ENCODE results near the gene GRIA1. TPM values are rescaled to one million over a fixed set of nuclear protein-coding genes. Genes with fewer than 3 reads are reported as not detected.

The GRIA1 gene
- total RNA-seq, 3 donors from 2014 or later, result 0.10 to 0.54 TPM; not detected in 1

DNA sequence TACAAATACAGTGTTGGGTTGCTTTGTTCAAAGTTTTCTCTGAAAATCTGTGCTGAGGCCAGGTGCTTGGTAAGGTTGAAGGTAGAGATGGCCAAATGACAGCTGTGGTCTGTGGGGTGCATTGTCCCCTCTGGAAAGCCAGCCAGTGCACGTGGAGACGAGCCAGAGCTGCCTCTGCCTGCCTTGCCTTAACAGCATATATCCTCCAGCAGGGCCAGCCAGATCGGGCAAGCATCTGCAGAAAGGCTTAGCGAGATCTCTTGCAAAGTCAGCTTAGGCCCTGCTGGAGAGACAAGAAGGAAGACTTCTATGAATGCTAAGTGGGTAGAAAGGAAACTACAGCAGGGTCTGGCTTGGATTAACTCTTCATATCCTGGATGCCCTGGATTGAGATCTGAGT is 49.5 kb downstream of the GRIA1 start:
- DNase-seq, result no peak
- TF ChIP-seq, protein P1, sequence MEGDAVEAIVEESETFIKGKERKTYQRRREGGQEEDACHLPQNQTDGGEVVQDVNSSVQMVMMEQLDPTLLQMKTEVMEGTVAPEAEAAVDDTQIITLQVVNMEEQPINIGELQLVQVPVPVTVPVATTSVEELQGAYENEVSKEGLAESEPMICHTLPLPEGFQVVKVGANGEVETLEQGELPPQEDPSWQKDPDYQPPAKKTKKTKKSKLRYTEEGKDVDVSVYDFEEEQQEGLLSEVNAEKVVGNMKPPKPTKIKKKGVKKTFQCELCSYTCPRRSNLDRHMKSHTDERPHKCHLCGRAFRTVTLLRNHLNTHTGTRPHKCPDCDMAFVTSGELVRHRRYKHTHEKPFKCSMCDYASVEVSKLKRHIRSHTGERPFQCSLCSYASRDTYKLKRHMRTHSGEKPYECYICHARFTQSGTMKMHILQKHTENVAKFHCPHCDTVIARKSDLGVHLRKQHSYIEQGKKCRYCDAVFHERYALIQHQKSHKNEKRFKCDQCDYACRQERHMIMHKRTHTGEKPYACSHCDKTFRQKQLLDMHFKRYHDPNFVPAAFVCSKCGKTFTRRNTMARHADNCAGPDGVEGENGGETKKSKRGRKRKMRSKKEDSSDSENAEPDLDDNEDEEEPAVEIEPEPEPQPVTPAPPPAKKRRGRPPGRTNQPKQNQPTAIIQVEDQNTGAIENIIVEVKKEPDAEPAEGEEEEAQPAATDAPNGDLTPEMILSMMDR (IDR thresholded peaks at IDR 0.05), result no peak
- H3K4me1 ChIP-seq (ENCODE audit: low read depth), result no peaks in the 10 kb centered on the region
- intact Hi-C loops (cut with DNase I, micrococcal nuclease), result no loop called here
- no peak overlapping the region for H3K4me3 ChIP-seq
- ATAC-seq, result no peak
- no peaks in the 10 kb centered on the region for H3K36me3 ChIP-seq (ENCODE audit: low read depth)
- no peaks in the 10 kb centered on the region for H3K9me3 ChIP-seq

DNA sequence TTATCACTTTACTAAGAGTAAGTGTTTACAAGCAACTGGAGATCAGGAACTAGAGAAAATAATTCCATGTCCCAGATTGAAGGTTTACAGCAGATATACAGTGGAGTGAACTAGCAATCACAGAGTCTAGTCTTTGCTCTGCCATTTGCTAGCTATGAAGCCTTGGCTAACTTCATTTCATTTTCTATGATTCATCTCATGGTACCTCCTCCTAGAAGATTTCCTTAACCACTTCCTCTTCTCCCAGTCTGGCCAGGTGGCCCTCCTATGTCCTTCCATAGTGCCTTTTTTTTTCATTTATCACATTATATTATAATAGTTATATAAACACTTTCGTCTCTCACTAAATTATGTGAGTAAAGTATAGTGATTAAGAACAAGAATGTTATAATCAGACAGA is 52.1 kb downstream of the GRIA1 start:
- ATAC-seq (no peak), DNase-seq (no peak)
- intact Hi-C loops (cut with DNase I, micrococcal nuclease), result no loop called here
- H3K4me1 ChIP-seq (ENCODE audit: low read depth), result no peaks in the 10 kb centered on the region
- H3K9me3 ChIP-seq, result no peaks in the 10 kb centered on the region
- no peak overlapping the region for H3K4me3 ChIP-seq
- no peaks in the 10 kb centered on the region for H3K36me3 ChIP-seq (ENCODE audit: low read depth)
- TF ChIP-seq, protein P1 (IDR thresholded peaks at IDR 0.05), result no peak

DNA sequence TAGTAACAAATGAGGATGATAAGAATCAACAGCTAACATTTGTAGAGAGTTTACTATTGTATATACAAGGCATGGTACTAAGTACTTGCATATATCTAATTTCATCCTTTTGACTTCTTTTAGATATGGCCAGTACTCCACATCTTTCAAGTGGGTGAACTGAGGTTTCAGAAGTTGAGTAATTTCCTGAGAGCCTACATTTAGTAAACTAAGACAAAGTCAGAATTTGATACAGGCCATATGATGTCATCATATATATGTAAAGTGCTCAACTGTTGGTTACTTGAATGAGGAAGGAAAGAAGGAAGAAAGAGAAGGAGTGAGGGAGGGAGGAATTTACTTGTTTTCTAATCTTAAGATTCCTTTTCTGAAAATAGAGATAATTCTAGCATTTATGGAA is 52.8 kb downstream of the GRIA1 start:
- TF ChIP-seq, protein P1 (IDR thresholded peaks at IDR 0.05), result no peak
- no peak for ATAC-seq
- Histone ChIP-seq H3K36me3 (ENCODE audit: low read depth) (no peaks in the 10 kb centered on the region), H3K4me1 (ENCODE audit: low read depth) (no peaks in the 10 kb centered on the region), H3K9me3 (no peaks in the 10 kb centered on the region), H3K4me3 (no peak overlapping the region)
- intact Hi-C loops (cut with DNase I, micrococcal nuclease), result no loop called here
- DNase-seq, result no peak

DNA sequence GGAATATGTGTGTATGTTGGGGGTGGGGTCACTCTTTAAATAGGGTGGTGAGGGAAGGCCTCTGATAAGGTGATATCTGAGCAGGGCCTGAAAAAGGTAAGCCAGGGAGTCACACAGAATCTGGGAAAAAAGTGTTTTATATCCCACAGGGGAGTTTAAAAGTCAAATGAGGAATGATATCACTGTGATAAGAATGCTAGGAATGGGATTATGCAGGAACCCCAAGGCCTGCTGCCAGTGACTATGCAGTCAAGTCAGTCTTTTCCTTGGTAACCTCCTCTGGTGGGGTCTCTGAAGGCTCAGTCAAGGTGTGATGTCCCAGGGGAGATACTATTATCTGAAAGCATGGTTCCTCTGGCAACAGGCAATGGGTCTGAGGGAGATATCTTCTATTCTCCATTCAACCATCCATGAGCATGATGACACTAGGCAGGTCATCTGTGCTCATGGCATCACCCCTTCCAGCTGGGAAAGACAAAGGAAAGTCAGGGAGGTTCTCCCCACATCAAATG is 53.5 kb downstream of the GRIA1 start:
- Histone ChIP-seq H3K9me3 (no peaks in the 10 kb centered on the region), H3K4me3 (no peak overlapping the region), H3K36me3 (ENCODE audit: low read depth) (no peaks in the 10 kb centered on the region), H3K4me1 (ENCODE audit: low read depth) (no peaks in the 10 kb centered on the region)
- no peak for ATAC-seq
- TF ChIP-seq, protein P1 (IDR thresholded peaks at IDR 0.05), result no peak
- DNase-seq, result no peak
- intact Hi-C loops (cut with DNase I, micrococcal nuclease), result no loop called here

DNA sequence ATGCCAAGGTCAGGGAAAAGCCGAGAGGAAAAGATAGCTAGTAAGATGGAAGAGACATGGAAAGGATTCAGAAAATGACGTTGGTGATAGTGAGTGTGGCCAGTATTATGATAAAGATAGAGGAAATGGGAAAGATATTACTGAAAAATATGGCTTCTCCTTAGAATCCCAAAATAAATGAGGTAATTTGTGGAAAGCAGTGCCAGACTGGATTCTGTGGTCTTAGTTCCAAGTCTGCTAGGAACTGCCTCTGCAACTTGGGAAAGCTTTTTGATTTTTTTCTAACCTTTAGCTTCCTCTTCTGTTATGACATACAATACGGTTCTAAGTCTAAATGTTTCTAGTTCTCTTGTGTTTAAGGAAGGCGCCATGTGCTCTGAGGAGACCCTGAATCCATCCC is 54.2 kb downstream of the GRIA1 start:
- no peaks in the 10 kb centered on the region for H3K9me3 ChIP-seq
- intact Hi-C loops (cut with DNase I, micrococcal nuclease), result no loop called here
- no peaks in the 10 kb centered on the region for H3K4me1 ChIP-seq (ENCODE audit: low read depth)
- H3K4me3 ChIP-seq, result no peak overlapping the region
- TF ChIP-seq, protein P1 (IDR thresholded peaks at IDR 0.05), result no peak
- no peaks in the 10 kb centered on the region for H3K36me3 ChIP-seq (ENCODE audit: low read depth)
- DNase-seq, result no peak
- no peak for ATAC-seq

DNA sequence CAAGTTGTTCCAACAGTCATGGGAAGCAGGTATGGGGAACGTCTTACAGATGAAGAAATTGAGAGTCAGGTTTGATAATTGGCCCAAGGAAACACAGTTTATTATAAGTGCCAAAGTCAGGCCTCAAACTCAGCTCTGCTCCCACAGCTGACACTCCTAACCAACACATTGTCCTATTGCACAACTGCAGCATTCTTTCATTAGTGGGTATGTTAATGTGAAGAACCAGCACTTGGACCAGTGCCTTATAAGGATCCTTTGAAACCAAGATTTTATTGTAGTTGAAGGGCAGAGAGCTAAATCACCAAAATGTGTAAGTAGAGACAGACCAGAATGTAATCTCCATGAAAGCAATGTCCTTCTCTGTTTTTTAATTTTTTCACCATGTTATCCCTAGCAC is 56.1 kb downstream of the GRIA1 start:
- TF ChIP-seq, protein P1 (IDR thresholded peaks at IDR 0.05), result no peak
- ATAC-seq (no peak), DNase-seq (no peak)
- no peaks in the 10 kb centered on the region for H3K9me3 ChIP-seq
- no peak overlapping the region for H3K4me3 ChIP-seq
- intact Hi-C loops (cut with DNase I, micrococcal nuclease), result no loop called here
- H3K4me1 ChIP-seq (ENCODE audit: low read depth), result no peaks in the 10 kb centered on the region
- no peaks in the 10 kb centered on the region for H3K36me3 ChIP-seq (ENCODE audit: low read depth)
